Adrenal gland (tissue), 5 donors: ENCODE results near the gene SVOP.

Source experiments
- CTCF ChIP-seq, 6 experiments: fragments of 450-650 bp in 4 of 6; fragments of 200-600 bp in 2 of 6; sonication (generic) in 1 of 6; IDR thresholded peaks; 1 replicate in 5 of 6; 2 replicates in 1 of 6; pipeline versions ENCODE4 v1.5.1 to v1.8.0; 2016 to 2021; ENCODE audit warnings: antibody characterized with exemption in 6 of 6, mild to moderate bottlenecking in 2 of 6, moderate library complexity in 1 of 6
- POLR2A ChIP-seq, 2 donors: fragments of 450-650 bp; IDR thresholded peaks; one replicate each; pipeline ENCODE4 v1.6.1; 2017; ENCODE audit warnings: antibody characterized with exemption in 2 of 2, mild to moderate bottlenecking in 2 of 2, moderate library complexity in 1 of 2
- donor health status: DM: no; HTN: no; CAD: no.

- TF ChIP-seq CTCF (IDR thresholded peaks at IDR 0.05) (no peak), POLR2A (IDR thresholded peaks at IDR 0.05) (no peak)
Measured at GRCh38 chr12:108938247-108938924, 82.5 kb downstream of the SVOP start.
